Measurements from ENCODE around the gene TGFBR3.

TGFBR3 gene

DNA sequence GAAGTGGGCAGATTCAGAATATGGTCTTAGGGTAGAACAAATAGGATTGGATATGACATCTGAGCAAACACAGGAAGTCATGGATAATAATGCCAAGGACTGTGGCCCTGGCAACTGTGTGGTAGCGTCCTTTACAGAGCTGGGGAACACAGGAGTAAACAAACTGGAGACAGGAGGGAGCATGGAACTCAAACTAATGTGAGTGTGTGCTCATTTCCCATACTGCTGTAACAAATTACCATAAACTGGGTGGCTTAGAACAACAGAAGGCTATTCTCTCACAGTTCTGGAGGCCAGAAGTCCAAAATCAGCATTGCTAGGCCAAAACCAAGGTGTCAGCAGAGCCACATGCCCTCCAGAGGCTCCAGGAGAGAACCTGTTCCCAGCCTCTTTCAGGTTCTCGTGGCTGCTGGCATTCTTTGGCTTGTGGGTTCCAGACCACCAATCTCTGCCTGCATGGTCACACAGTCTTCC, 106.4 kb downstream of the TGFBR3 start:
- H3K27me3 ChIP-seq (ENCODE audit: insufficient read depth, low read length): no peaks in the 10 kb centered on the region
- no peak overlapping the region for H3K4me3 ChIP-seq (ENCODE audit: low read depth, low read length, poor library complexity, severe bottlenecking)
- H3K4me2 ChIP-seq (ENCODE audit: low read length): no peak overlapping the region
- no peaks in the 10 kb centered on the region for H3F3A ChIP-seq (ENCODE audit: insufficient read depth, low read length)
- no peaks in the 10 kb centered on the region for H3K79me2 ChIP-seq (ENCODE audit: insufficient read depth, low read length)
- no peaks in the 10 kb centered on the region for H3K9me3 ChIP-seq (ENCODE audit: low read length)
- no peaks in the 10 kb centered on the region for H3K4me1 ChIP-seq (ENCODE audit: insufficient read depth, low read length, severe bottlenecking)
- no peak overlapping the region for H3K27ac ChIP-seq (ENCODE audit: low read depth, low read length, poor library complexity, severe bottlenecking)
- no peak overlapping the region for H3K9ac ChIP-seq (ENCODE audit: low read length)
- no peak overlapping the region for H2AFZ ChIP-seq (ENCODE audit: low read length)
- no peak for TF ChIP-seq EZH2 (IDR thresholded peaks at IDR 0.05; ENCODE audit: borderline replicate concordance, low read length)
- TF ChIP-seq, protein P1, sequence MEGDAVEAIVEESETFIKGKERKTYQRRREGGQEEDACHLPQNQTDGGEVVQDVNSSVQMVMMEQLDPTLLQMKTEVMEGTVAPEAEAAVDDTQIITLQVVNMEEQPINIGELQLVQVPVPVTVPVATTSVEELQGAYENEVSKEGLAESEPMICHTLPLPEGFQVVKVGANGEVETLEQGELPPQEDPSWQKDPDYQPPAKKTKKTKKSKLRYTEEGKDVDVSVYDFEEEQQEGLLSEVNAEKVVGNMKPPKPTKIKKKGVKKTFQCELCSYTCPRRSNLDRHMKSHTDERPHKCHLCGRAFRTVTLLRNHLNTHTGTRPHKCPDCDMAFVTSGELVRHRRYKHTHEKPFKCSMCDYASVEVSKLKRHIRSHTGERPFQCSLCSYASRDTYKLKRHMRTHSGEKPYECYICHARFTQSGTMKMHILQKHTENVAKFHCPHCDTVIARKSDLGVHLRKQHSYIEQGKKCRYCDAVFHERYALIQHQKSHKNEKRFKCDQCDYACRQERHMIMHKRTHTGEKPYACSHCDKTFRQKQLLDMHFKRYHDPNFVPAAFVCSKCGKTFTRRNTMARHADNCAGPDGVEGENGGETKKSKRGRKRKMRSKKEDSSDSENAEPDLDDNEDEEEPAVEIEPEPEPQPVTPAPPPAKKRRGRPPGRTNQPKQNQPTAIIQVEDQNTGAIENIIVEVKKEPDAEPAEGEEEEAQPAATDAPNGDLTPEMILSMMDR (IDR thresholded peaks at IDR 0.05; ENCODE audit: low read length): no peak
- no peaks in the 10 kb centered on the region for H3K9me2 ChIP-seq (ENCODE audit: low read depth, low read length)
- no peaks in the 10 kb centered on the region for H4K20me1 ChIP-seq (ENCODE audit: insufficient read depth, low read length)
- H3K36me3 ChIP-seq (ENCODE audit: insufficient read depth, low read length): no peaks in the 10 kb centered on the region

DNA sequence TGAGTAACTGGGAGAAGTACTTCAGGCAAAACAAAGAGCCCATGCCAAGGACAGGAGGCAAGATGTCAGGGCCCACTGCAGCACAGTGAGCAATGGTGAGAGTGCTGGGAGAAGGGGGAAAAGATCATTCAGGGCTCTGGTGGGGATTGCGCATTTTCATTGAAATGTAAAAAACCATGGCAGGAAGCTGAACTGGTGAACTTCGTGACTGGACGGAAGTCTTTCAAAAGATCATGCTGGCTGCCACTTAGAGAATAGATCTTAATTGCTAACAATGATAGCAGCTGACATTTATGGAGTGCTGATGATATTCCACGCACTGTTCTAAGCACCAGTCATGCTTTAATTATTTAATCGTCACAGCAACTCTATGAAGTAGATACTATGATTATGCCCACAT, 107.0 kb downstream of the TGFBR3 start:
- no peaks in the 10 kb centered on the region for H3F3A ChIP-seq (ENCODE audit: insufficient read depth, low read length)
- H3K9me2 ChIP-seq (ENCODE audit: low read depth, low read length): no peaks in the 10 kb centered on the region
- no peak overlapping the region for H3K4me2 ChIP-seq (ENCODE audit: low read length)
- H3K36me3 ChIP-seq (ENCODE audit: insufficient read depth, low read length): no peaks in the 10 kb centered on the region
- no peak overlapping the region for H2AFZ ChIP-seq (ENCODE audit: low read length)
- H3K27me3 ChIP-seq (ENCODE audit: insufficient read depth, low read length): no peaks in the 10 kb centered on the region
- TF ChIP-seq, protein P1 (IDR thresholded peaks at IDR 0.05; ENCODE audit: low read length): no peak
- no peak for TF ChIP-seq EZH2 (IDR thresholded peaks at IDR 0.05; ENCODE audit: borderline replicate concordance, low read length)
- no peak overlapping the region for H3K9ac ChIP-seq (ENCODE audit: low read length)
- no peaks in the 10 kb centered on the region for H4K20me1 ChIP-seq (ENCODE audit: insufficient read depth, low read length)
- H3K4me3 ChIP-seq (ENCODE audit: low read depth, low read length, poor library complexity, severe bottlenecking): no peak overlapping the region
- no peaks in the 10 kb centered on the region for H3K4me1 ChIP-seq (ENCODE audit: insufficient read depth, low read length, severe bottlenecking)
- H3K9me3 ChIP-seq (ENCODE audit: low read length): no peaks in the 10 kb centered on the region
- no peak overlapping the region for H3K27ac ChIP-seq (ENCODE audit: low read depth, low read length, poor library complexity, severe bottlenecking)
- H3K79me2 ChIP-seq (ENCODE audit: insufficient read depth, low read length): no peaks in the 10 kb centered on the region

DNA sequence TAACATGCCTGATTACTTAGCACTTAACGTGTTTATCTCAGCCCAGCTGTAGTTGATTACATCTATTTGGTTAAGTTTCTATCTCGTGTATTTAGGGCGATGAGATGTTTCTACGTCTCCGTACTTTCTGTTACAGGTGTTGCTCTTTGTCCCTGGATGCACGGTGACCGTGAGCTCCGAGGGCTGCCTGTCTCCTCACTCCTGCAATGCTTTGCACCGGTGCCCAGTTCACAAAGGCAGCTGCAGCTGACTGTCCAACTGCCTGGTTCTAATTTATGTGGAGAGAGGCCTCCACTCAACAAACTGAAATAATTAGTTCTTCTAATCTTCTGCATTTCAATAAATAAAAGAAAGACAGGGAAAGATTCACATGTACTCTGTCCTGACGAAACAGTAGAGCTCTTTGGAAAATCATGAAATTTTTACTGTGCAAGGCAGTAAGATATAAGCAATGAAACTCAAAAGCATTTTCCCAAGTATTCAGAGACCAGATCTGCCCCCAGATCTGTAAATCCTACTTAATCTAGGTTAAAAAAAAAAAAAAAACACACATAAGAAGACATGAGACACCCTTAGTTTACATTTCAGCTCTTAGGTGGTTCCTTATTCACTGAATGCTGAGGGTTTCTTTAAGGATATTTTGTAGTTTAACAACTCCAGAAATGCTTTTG, 108.2 kb downstream of the TGFBR3 start:
- Histone ChIP-seq H3K9me2 (ENCODE audit: low read depth, low read length) (no peaks in the 10 kb centered on the region), H3K79me2 (ENCODE audit: insufficient read depth, low read length) (no peaks in the 10 kb centered on the region), H2AFZ (ENCODE audit: low read length) (no peak overlapping the region), H3K9me3 (ENCODE audit: low read length) (no peaks in the 10 kb centered on the region), H3K27ac (ENCODE audit: low read depth, low read length, poor library complexity, severe bottlenecking) (no peak overlapping the region), H3K36me3 (ENCODE audit: insufficient read depth, low read length) (no peaks in the 10 kb centered on the region), H4K20me1 (ENCODE audit: insufficient read depth, low read length) (no peaks in the 10 kb centered on the region), H3K4me1 (ENCODE audit: insufficient read depth, low read length, severe bottlenecking) (no peaks in the 10 kb centered on the region), H3F3A (ENCODE audit: insufficient read depth, low read length) (no peaks in the 10 kb centered on the region), H3K9ac (ENCODE audit: low read length) (no peak overlapping the region), H3K4me2 (ENCODE audit: low read length) (no peak overlapping the region), H3K4me3 (ENCODE audit: low read depth, low read length, poor library complexity, severe bottlenecking) (no peak overlapping the region), H3K27me3 (ENCODE audit: insufficient read depth, low read length) (no peaks in the 10 kb centered on the region)
- TF ChIP-seq EZH2 (IDR thresholded peaks at IDR 0.05; ENCODE audit: borderline replicate concordance, low read length): no peak
- TF ChIP-seq, protein P1 (IDR thresholded peaks at IDR 0.05; ENCODE audit: low read length): no peak
